Liver (tissue), 9 donors: Measurements from ENCODE around the gene PLA2G2F. TPM values are rescaled to one million over a fixed set of nuclear protein-coding genes. Genes with fewer than 3 reads are reported as not detected.

Experiments
- DNase-seq: peaks from one replicate; pipeline ENCODE4 v3.0.0-alpha.2; 2017; ENCODE audit warnings: low spot score
- H3K27ac ChIP-seq, 2 donors: one replicate each; pipeline ENCODE4 v1.7.0; 2013; ENCODE audit warnings: inconsistent platforms in 2 of 2, low read length in 2 of 2, control low read depth in 1 of 2, low read depth in 1 of 2, mild to moderate bottlenecking in 1 of 2
- H3K27me3 ChIP-seq, 4 donors: one replicate each; pipeline versions ENCODE4 v1.6.1 to v1.7.0; 2013; ENCODE audit warnings: low read length in 3 of 4, inconsistent platforms in 1 of 4, mild to moderate bottlenecking in 1 of 4, moderate library complexity in 1 of 4; ENCODE audit not compliant: control insufficient read depth in 4 of 4, insufficient read depth in 4 of 4
- H3K36me3 ChIP-seq, 4 donors: one replicate each; pipeline versions ENCODE4 v1.6.1 to v1.7.0; 2013; ENCODE audit warnings: low read length in 3 of 4, mild to moderate bottlenecking in 3 of 4, low read depth in 1 of 4, moderate library complexity in 1 of 4; ENCODE audit not compliant: control insufficient read depth in 4 of 4, insufficient read depth in 3 of 4
- H3K4me1 ChIP-seq, 4 donors: one replicate each; pipeline versions ENCODE4 v1.6.1 to v1.7.0; 2013; ENCODE audit warnings: low read length in 3 of 4, mild to moderate bottlenecking in 3 of 4, moderate library complexity in 1 of 4; ENCODE audit not compliant: control insufficient read depth in 4 of 4, insufficient read depth in 4 of 4
- H3K4me3 ChIP-seq, 3 donors: one replicate each; pipeline versions ENCODE4 v1.6.1 to v1.7.0; 2013; ENCODE audit warnings: low read length in 3 of 3, control low read depth in 1 of 3, low read depth in 1 of 3, mild to moderate bottlenecking in 1 of 3
- H3K9ac ChIP-seq, 2 donors: one replicate each; pipeline ENCODE4 v1.7.0; 2013; ENCODE audit warnings: low read length in 2 of 2, mild to moderate bottlenecking in 2 of 2, moderate library complexity in 2 of 2, control low read depth in 1 of 2, low read depth in 1 of 2
- H3K9me3 ChIP-seq, 4 donors: one replicate each; pipeline versions ENCODE4 v1.6.1 to v1.7.0; 2013; ENCODE audit warnings: low read length in 3 of 4; ENCODE audit not compliant: control insufficient read depth in 4 of 4
- ATF3 ChIP-seq: IDR thresholded peaks from 2 replicates; pipeline ENCODE4 v1.6.1; 2016; ENCODE audit warnings: antibody characterized with exemption
- CTCF ChIP-seq: fragments of 150-350 bp; IDR thresholded peaks from 2 replicates; pipeline ENCODE4 v1.5.1; 2017; ENCODE audit warnings: improper control_type of control experiment, low read depth, low read length; ENCODE audit not compliant: missing input control
- EGR1 ChIP-seq, 2 donors: IDR thresholded peaks; 2 replicates each; pipeline ENCODE4 v1.6.1; 2016 to 2018; ENCODE audit warnings: antibody characterized with exemption in 2 of 2, low read depth in 2 of 2
- FOXA1 ChIP-seq: IDR thresholded peaks from 2 replicates; pipeline ENCODE4 v1.6.1; 2016; ENCODE audit warnings: antibody characterized with exemption
- FOXA2 ChIP-seq: IDR thresholded peaks from 2 replicates; pipeline ENCODE4 v1.6.1; 2016; ENCODE audit warnings: antibody characterized with exemption
- GABPA ChIP-seq, 2 donors: IDR thresholded peaks in 1 of 2; conservative IDR thresholded peaks in 1 of 2; 2 replicates each; pipeline ENCODE4 v1.6.1; 2016; ENCODE audit warnings: antibody characterized with exemption in 2 of 2, mild to moderate bottlenecking in 1 of 2, moderate library complexity in 1 of 2
- HNF4A ChIP-seq, 2 donors: conservative IDR thresholded peaks; 2 replicates each; pipeline ENCODE4 v1.6.1; 2016; ENCODE audit warnings: antibody characterized with exemption in 2 of 2, mild to moderate bottlenecking in 2 of 2
- HNF4G ChIP-seq: IDR thresholded peaks from 2 replicates; pipeline ENCODE4 v1.6.1; 2016; ENCODE audit warnings: antibody characterized with exemption
- JUND ChIP-seq, 2 donors: IDR thresholded peaks; 2 replicates each; pipeline ENCODE4 v1.6.1; 2016; ENCODE audit warnings: antibody characterized with exemption in 2 of 2
- NR2F2 ChIP-seq: IDR thresholded peaks from 2 replicates; pipeline ENCODE4 v1.6.1; 2016; ENCODE audit warnings: antibody characterized with exemption
- RAD21 ChIP-seq, 2 donors: IDR thresholded peaks; 2 replicates each; pipeline ENCODE4 v1.6.1; 2016; ENCODE audit warnings: antibody characterized with exemption in 2 of 2, mild to moderate bottlenecking in 2 of 2
- RXRA ChIP-seq, 2 donors: IDR thresholded peaks; 2 replicates each; pipeline ENCODE4 v1.6.1; 2017 to 2018; ENCODE audit warnings: antibody characterized with exemption in 2 of 2, mild to moderate bottlenecking in 1 of 2
- SP1 ChIP-seq: IDR thresholded peaks from 2 replicates; pipeline ENCODE4 v1.6.1; 2018; ENCODE audit warnings: antibody characterized with exemption, mild to moderate bottlenecking
- TAF1 ChIP-seq: conservative IDR thresholded peaks from 2 replicates; pipeline ENCODE4 v1.6.1; 2016; ENCODE audit warnings: antibody characterized with exemption, mild to moderate bottlenecking
- YY1 ChIP-seq: IDR thresholded peaks from 2 replicates; pipeline ENCODE4 v1.6.1; 2016; ENCODE audit warnings: antibody characterized with exemption, mild to moderate bottlenecking
- WGBS: extraction: QIAGEN DNeasy Blood & Tissue Kit; methylation state at CpG from one replicate; pipeline ENCODE4 v1.1.7; 2013; 5-methylcytosine and 5-hydroxymethylcytosine counted together
- polyA plus RNA-seq, 2 donors: library from polyadenylated mRNA; stranded (reverse) in 1 of 2; unstranded in 1 of 2; fragments of 200-250 nt in 1 of 2; fragments of >200 nt in 1 of 2; fragmentation: Nextera tagmentation in 1 of 2; extraction: Ambion mirVana in 1 of 2; gene quantifications; one replicate each; pipeline versions ENCODE4 v1.2.1 to v1.2.3, GENCODE V29; 2013 to 2015
- total RNA-seq, 2 donors: library from RNA; depleted of rRNA; stranded (reverse); fragments of >200 nt; gene quantifications; one replicate each; pipeline ENCODE4 v1.2.3, GENCODE V29; 2014
- TF ChIP-seq, protein P1 (sequence below): IDR thresholded peaks from 2 replicates; pipeline ENCODE4 v1.6.1; 2016; ENCODE audit warnings: antibody characterized with exemption
- TF ChIP-seq, protein P2 (sequence below): IDR thresholded peaks from 2 replicates; pipeline ENCODE4 v1.6.1; 2016; ENCODE audit warnings: antibody characterized with exemption
- TF ChIP-seq, protein P3 (sequence below): IDR thresholded peaks from 2 replicates; pipeline ENCODE4 v1.6.1; 2016; ENCODE audit warnings: antibody characterized with exemption, mild to moderate bottlenecking
- donor health status: healthy.
- donor health status: healthy.
- donor health status: healthy.
- donor health status: healthy.
- donor health status: healthy.

PLA2G2F gene
- total and polyA plus RNA-seq, 4 donors: under 0.01 TPM; not detected in 3

- Histone ChIP-seq H3K36me3 (no peaks in the 10 kb centered on the region), H3K4me3 (no peak overlapping the region)
- no peak for DNase-seq
These were observed 23.6 kb upstream of the PLA2G2F start for GRCh38 chr1:20115479-20115878.

More at GRCh38 chr1:20115479-20115878, 23.6 kb upstream of the PLA2G2F start:
- no peak overlapping the region for H3K9ac ChIP-seq
- no peak for TF ChIP-seq FOXA1
- TF ChIP-seq, protein P1, sequence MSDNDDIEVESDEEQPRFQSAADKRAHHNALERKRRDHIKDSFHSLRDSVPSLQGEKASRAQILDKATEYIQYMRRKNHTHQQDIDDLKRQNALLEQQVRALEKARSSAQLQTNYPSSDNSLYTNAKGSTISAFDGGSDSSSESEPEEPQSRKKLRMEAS: no peak
- TF ChIP-seq HNF4A (conservative IDR thresholded peaks at IDR 0.05): no peak
- TF ChIP-seq, protein P2, sequence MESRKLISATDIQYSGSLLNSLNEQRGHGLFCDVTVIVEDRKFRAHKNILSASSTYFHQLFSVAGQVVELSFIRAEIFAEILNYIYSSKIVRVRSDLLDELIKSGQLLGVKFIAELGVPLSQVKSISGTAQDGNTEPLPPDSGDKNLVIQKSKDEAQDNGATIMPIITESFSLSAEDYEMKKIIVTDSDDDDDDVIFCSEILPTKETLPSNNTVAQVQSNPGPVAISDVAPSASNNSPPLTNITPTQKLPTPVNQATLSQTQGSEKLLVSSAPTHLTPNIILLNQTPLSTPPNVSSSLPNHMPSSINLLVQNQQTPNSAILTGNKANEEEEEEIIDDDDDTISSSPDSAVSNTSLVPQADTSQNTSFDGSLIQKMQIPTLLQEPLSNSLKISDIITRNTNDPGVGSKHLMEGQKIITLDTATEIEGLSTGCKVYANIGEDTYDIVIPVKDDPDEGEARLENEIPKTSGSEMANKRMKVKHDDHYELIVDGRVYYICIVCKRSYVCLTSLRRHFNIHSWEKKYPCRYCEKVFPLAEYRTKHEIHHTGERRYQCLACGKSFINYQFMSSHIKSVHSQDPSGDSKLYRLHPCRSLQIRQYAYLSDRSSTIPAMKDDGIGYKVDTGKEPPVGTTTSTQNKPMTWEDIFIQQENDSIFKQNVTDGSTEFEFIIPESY: no peak
- TF ChIP-seq NR2F2: no peak
- TF ChIP-seq CTCF: no peak
- no peak for TF ChIP-seq FOXA2
- TF ChIP-seq TAF1: no peak
- TF ChIP-seq, protein P3, sequence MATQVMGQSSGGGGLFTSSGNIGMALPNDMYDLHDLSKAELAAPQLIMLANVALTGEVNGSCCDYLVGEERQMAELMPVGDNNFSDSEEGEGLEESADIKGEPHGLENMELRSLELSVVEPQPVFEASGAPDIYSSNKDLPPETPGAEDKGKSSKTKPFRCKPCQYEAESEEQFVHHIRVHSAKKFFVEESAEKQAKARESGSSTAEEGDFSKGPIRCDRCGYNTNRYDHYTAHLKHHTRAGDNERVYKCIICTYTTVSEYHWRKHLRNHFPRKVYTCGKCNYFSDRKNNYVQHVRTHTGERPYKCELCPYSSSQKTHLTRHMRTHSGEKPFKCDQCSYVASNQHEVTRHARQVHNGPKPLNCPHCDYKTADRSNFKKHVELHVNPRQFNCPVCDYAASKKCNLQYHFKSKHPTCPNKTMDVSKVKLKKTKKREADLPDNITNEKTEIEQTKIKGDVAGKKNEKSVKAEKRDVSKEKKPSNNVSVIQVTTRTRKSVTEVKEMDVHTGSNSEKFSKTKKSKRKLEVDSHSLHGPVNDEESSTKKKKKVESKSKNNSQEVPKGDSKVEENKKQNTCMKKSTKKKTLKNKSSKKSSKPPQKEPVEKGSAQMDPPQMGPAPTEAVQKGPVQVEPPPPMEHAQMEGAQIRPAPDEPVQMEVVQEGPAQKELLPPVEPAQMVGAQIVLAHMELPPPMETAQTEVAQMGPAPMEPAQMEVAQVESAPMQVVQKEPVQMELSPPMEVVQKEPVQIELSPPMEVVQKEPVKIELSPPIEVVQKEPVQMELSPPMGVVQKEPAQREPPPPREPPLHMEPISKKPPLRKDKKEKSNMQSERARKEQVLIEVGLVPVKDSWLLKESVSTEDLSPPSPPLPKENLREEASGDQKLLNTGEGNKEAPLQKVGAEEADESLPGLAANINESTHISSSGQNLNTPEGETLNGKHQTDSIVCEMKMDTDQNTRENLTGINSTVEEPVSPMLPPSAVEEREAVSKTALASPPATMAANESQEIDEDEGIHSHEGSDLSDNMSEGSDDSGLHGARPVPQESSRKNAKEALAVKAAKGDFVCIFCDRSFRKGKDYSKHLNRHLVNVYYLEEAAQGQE: no peak
- TF ChIP-seq RXRA (IDR thresholded peaks at IDR 0.05): no peak
- TF ChIP-seq RAD21 (IDR thresholded peaks at IDR 0.05): no peak
- TF ChIP-seq HNF4G: no peak
- TF ChIP-seq SP1: no peak
- no peak for TF ChIP-seq EGR1 (IDR thresholded peaks at IDR 0.05; ENCODE audit: low read depth in 2 of 2)
- no peak for TF ChIP-seq YY1
- no peak for TF ChIP-seq JUND (IDR thresholded peaks at IDR 0.05)
- TF ChIP-seq GABPA (IDR thresholded peaks at IDR 0.05 in 1 of 2, conservative IDR thresholded peaks at IDR 0.05 in 1 of 2): no peak
- TF ChIP-seq ATF3: no peak
- WGBS: 84% methylated on average over 4 of the region's 4 CpGs
- H3K27me3 ChIP-seq: no peaks in the 10 kb centered on the region
- no peaks in the 10 kb centered on the region for H3K4me1 ChIP-seq
- H3K9me3 ChIP-seq: no peaks in the 10 kb centered on the region
- no peak overlapping the region for H3K27ac ChIP-seq
